ENCODE results near the gene TXLNA.

Gene TXLNA

GRCh38 chr1:32178380-32179192, 889 bp upstream of the TXLNA start:
- in situ Hi-C loops (cut with HindIII; ENCODE audit: low sequenced_read_pairs), result no loop called here
- H3K4me3 ChIP-seq (ENCODE audit: low read depth, low read length), result no peak overlapping the region
- TF ChIP-seq, protein P1, sequence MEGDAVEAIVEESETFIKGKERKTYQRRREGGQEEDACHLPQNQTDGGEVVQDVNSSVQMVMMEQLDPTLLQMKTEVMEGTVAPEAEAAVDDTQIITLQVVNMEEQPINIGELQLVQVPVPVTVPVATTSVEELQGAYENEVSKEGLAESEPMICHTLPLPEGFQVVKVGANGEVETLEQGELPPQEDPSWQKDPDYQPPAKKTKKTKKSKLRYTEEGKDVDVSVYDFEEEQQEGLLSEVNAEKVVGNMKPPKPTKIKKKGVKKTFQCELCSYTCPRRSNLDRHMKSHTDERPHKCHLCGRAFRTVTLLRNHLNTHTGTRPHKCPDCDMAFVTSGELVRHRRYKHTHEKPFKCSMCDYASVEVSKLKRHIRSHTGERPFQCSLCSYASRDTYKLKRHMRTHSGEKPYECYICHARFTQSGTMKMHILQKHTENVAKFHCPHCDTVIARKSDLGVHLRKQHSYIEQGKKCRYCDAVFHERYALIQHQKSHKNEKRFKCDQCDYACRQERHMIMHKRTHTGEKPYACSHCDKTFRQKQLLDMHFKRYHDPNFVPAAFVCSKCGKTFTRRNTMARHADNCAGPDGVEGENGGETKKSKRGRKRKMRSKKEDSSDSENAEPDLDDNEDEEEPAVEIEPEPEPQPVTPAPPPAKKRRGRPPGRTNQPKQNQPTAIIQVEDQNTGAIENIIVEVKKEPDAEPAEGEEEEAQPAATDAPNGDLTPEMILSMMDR (IDR thresholded peaks at IDR 0.05; ENCODE audit: low read depth, low read length, missing control alignments), result no peak
- DNase-seq (ENCODE audit: low read depth), result no peak

GRCh38 chr1:32179193-32179442, 357 bp upstream of the TXLNA start:
- no peak for DNase-seq (ENCODE audit: low read depth)
- TF ChIP-seq, protein P1 (IDR thresholded peaks at IDR 0.05; ENCODE audit: low read depth, low read length, missing control alignments), result no peak
- in situ Hi-C loops (cut with HindIII; ENCODE audit: low sequenced_read_pairs), result no loop called here
- peak overlapping the region; percentile 68 for H3K4me3 ChIP-seq (ENCODE audit: low read depth, low read length)

- no peak for DNase-seq (ENCODE audit: low read depth)
- in situ Hi-C loops (cut with HindIII; ENCODE audit: low sequenced_read_pairs), result no loop called here
- peak overlapping the region; percentile 68 for H3K4me3 ChIP-seq (ENCODE audit: low read depth, low read length)
- TF ChIP-seq, protein P1 (IDR thresholded peaks at IDR 0.05; ENCODE audit: low read depth, low read length, missing control alignments), result no peak
Observed at GRCh38 chr1:32180186-32181060, 948 bp downstream of the TXLNA start.

DNA sequence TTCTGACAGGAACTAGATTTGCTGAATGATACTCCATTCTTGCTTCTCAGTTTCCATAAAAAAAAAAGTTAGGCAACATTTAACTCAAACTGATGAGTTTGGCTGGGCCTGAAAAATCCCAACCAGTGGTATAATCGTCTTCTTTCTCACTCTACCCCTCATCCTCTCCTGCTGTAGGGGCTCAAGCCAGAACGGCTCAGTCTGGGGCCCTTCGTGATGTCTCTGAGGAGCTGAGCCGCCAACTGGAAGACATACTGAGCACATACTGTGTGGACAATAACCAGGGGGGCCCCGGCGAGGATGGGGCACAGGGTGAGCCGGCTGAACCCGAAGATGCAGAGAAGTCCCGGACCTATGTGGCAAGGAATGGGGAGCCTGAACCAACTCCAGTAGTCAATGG, 1.6 kb downstream of the TXLNA start:
- in situ Hi-C loops (cut with HindIII; ENCODE audit: low sequenced_read_pairs), result no loop called here
- H3K4me3 ChIP-seq (ENCODE audit: low read depth, low read length), result peak overlapping the region; percentile 68
- TF ChIP-seq, protein P1 (IDR thresholded peaks at IDR 0.05; ENCODE audit: low read depth, low read length, missing control alignments), result no peak
- DNase-seq (ENCODE audit: low read depth), result no peak

GRCh38 chr1:32181563-32181962, 2.1 kb downstream of the TXLNA start:
- TF ChIP-seq, protein P1 (IDR thresholded peaks at IDR 0.05; ENCODE audit: low read depth, low read length, missing control alignments), result no peak
- H3K4me3 ChIP-seq (ENCODE audit: low read depth, low read length), result peak overlapping the region; percentile 68
- in situ Hi-C loops (cut with HindIII; ENCODE audit: low sequenced_read_pairs), result no loop called here
- no peak for DNase-seq (ENCODE audit: low read depth)

GRCh38 chr1:32182060-32182459, 2.6 kb downstream of the TXLNA start:
- TF ChIP-seq, protein P1 (IDR thresholded peaks at IDR 0.05; ENCODE audit: low read depth, low read length, missing control alignments), result no peak
- no peak overlapping the region for H3K4me3 ChIP-seq (ENCODE audit: low read depth, low read length)
- no peak for DNase-seq (ENCODE audit: low read depth)
- in situ Hi-C loops (cut with HindIII; ENCODE audit: low sequenced_read_pairs), result no loop called here
